Lung (tissue), 12 donors: ENCODE measurements around the gene HSP90AB1. TPM values are rescaled to one million over a fixed set of nuclear protein-coding genes. Genes with fewer than 3 reads are reported as not detected.

Source experiments
- ATAC-seq: fragments of 200-7000 bp; cut with Tn5 transposase; one replicate; pipeline ENCODE4 v1.9.1; 2020; ENCODE audit warnings: moderate number of reproducible peaks; ENCODE audit not compliant: insufficient read depth, low FRiP score
- DNase-seq, 3 donors: peaks; one replicate each; pipeline ENCODE4 v3.0.0-alpha.2; 2013 to 2017
- H3K27ac ChIP-seq, 2 donors: one replicate each; pipeline ENCODE4 v1.5.1; 2013; ENCODE audit warnings: mild to moderate bottlenecking in 2 of 2, moderate library complexity in 2 of 2, control low read depth in 1 of 2, inconsistent platforms in 1 of 2, low read depth in 1 of 2, low read length in 1 of 2
- H3K27me3 ChIP-seq, 3 donors: one replicate each; pipeline ENCODE4 v1.5.1; 2013; ENCODE audit warnings: low read length in 2 of 3; ENCODE audit not compliant: control insufficient read depth in 3 of 3, insufficient read depth in 3 of 3
- H3K36me3 ChIP-seq, 4 donors: one replicate each; pipeline ENCODE4 v1.5.1; 2013; ENCODE audit warnings: low read length in 4 of 4, mild to moderate bottlenecking in 1 of 4, moderate library complexity in 1 of 4; ENCODE audit not compliant: control insufficient read depth in 4 of 4, insufficient read depth in 4 of 4
- H3K4me1 ChIP-seq, 5 donors: one replicate each; pipeline ENCODE4 v1.5.1; 2013; ENCODE audit warnings: low read length in 5 of 5, mild to moderate bottlenecking in 2 of 5, moderate library complexity in 1 of 5; ENCODE audit not compliant: control insufficient read depth in 5 of 5, insufficient read depth in 5 of 5
- H3K4me3 ChIP-seq: one replicate; pipeline ENCODE4 v1.5.1; 2013; ENCODE audit warnings: mild to moderate bottlenecking, control low read depth, moderate library complexity
- H3K9ac ChIP-seq, 2 donors: one replicate each; pipeline ENCODE4 v1.5.1; 2013; ENCODE audit warnings: low read length in 2 of 2, control low read depth in 1 of 2; ENCODE audit not compliant: insufficient read depth in 1 of 2
- H3K9me3 ChIP-seq, 4 donors: one replicate each; pipeline ENCODE4 v1.5.1; 2013; ENCODE audit warnings: low read length in 3 of 4, mild to moderate bottlenecking in 1 of 4, moderate library complexity in 1 of 4; ENCODE audit not compliant: control insufficient read depth in 4 of 4, insufficient read depth in 3 of 4
- WGBS, 2 donors: extraction: QIAGEN DNeasy Blood & Tissue Kit; methylation state at CpG; one replicate each; pipeline ENCODE4 v1.1.7; 2013; 5-methylcytosine and 5-hydroxymethylcytosine counted together
- polyA plus RNA-seq, 2 donors: library from polyadenylated mRNA; stranded (reverse); fragments of 200-250 nt; gene quantifications; one replicate each; pipeline ENCODE4 v1.2.1, GENCODE V29; 2013
- total RNA-seq, 2 donors: library from RNA; depleted of rRNA in 1 of 2; stranded (reverse); fragments of >200 nt in 1 of 2; gene quantifications; one replicate each; pipeline ENCODE4 v1.2.1, GENCODE V29; 2014 to 2021
- TF ChIP-seq, protein P1 (sequence below): IDR thresholded peaks from 2 replicates; pipeline ENCODE4 v1.5.1; 2012; ENCODE audit warnings: mild to moderate bottlenecking; ENCODE audit errors: control extremely low read depth, extremely low read depth
- donor health status: control.
- donor health status: control.
- donor health status: Bipolar disorder and iron deficiency.
- donor health status: healthy.
- donor health status: DM: yes; HTN: yes; CAD: no.

HSP90AB1 gene
- total and polyA plus RNA-seq, 4 donors = 289 to 700 (median 509) TPM

GRCh38 chr6:44272529-44272928 is 25.6 kb downstream of the HSP90AB1 start:
- H3K9ac ChIP-seq = no peak overlapping the region
- ATAC-seq (no peak), DNase-seq (no peak)
- peaks cover 0 to 4% (median 0%) of the 10 kb centered on the region in 4 donors for H3K9me3 ChIP-seq
- TF ChIP-seq, protein P1, sequence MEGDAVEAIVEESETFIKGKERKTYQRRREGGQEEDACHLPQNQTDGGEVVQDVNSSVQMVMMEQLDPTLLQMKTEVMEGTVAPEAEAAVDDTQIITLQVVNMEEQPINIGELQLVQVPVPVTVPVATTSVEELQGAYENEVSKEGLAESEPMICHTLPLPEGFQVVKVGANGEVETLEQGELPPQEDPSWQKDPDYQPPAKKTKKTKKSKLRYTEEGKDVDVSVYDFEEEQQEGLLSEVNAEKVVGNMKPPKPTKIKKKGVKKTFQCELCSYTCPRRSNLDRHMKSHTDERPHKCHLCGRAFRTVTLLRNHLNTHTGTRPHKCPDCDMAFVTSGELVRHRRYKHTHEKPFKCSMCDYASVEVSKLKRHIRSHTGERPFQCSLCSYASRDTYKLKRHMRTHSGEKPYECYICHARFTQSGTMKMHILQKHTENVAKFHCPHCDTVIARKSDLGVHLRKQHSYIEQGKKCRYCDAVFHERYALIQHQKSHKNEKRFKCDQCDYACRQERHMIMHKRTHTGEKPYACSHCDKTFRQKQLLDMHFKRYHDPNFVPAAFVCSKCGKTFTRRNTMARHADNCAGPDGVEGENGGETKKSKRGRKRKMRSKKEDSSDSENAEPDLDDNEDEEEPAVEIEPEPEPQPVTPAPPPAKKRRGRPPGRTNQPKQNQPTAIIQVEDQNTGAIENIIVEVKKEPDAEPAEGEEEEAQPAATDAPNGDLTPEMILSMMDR = no peak
- WGBS, 2 donors = 82 to 90% methylated on average over 3 of the region's 3 CpGs
- H3K4me3 ChIP-seq = no peak overlapping the region
- peaks cover 0 to 13% (median 0%) of the 10 kb centered on the region in 5 donors for H3K4me1 ChIP-seq
- H3K36me3 ChIP-seq = no peaks in the 10 kb centered on the region
- no peak overlapping the region for H3K27ac ChIP-seq
- peaks cover 0 to 56% (median 30%) of the 10 kb centered on the region in 3 donors for H3K27me3 ChIP-seq

- no peak overlapping the region for H3K9ac ChIP-seq
- WGBS, 2 donors = 88 to 92% methylated on average over 23 of the region's 23 CpGs
- H3K36me3 ChIP-seq = no peaks in the 10 kb centered on the region
- H3K27ac ChIP-seq = no peak overlapping the region
- H3K4me3 ChIP-seq = no peak overlapping the region
- TF ChIP-seq, protein P1 = no peak
- H3K27me3 ChIP-seq = peaks cover under 1 to 62% (median 35%) of the 10 kb centered on the region in 3 donors
- peaks cover 0 to 4% (median 0%) of the 10 kb centered on the region in 4 donors for H3K9me3 ChIP-seq
- ATAC-seq (no peak), DNase-seq (no peak)
- peaks cover 0 to 13% (median 0%) of the 10 kb centered on the region in 5 donors for H3K4me1 ChIP-seq
These were observed 26.2 kb downstream of the HSP90AB1 start for GRCh38 chr6:44272999-44273566.

- H3K4me1 ChIP-seq = peaks cover 0 to 13% (median 0%) of the 10 kb centered on the region in 5 donors
- no peak overlapping the region for H3K4me3 ChIP-seq
- H3K9ac ChIP-seq = no peak overlapping the region
- 82 to 88% methylated on average over 1 of the region's 1 CpG for WGBS, 2 donors
- DNase-seq (no peak), ATAC-seq (no peak)
- peaks cover 0 to 4% (median 0%) of the 10 kb centered on the region in 4 donors for H3K9me3 ChIP-seq
- no peak overlapping the region for H3K27ac ChIP-seq
- H3K36me3 ChIP-seq = no peaks in the 10 kb centered on the region
- H3K27me3 ChIP-seq = peaks cover 3 to 59% (median 35%) of the 10 kb centered on the region in 3 donors
- TF ChIP-seq, protein P1 = no peak
These were observed 26.7 kb downstream of the HSP90AB1 start for GRCh38 chr6:44273617-44274016.
